PC-3 (cell line): Measurements from ENCODE around the gene HAND1. TPM values are rescaled to one million over a fixed set of nuclear protein-coding genes. Genes with fewer than 3 reads are reported as not detected.

Experiments
- ATAC-seq: fragments of 200-7000 bp; cut with Tn5 transposase; 2 replicates; pipeline ENCODE4 v1.9.1; 2020; ENCODE audit warnings: mild to moderate bottlenecking, moderate library complexity
- BruUV-seq: library from RNA; stranded (reverse); fragments of 400-500 nt; replicated peaks from 2 replicates; lab custom pipeline; 2021; lab: Mats Ljungman, UMichigan
- CTCF ChIA-PET: fragments of 300-600 bp; sonication (Branson Sonifier 250); formaldehyde crosslinking; loops from one replicate; lab custom pipeline; 2022; ENCODE audit warnings: antibody characterized with exemption; lab: Charles Lee
- POLR2A ChIA-PET: fragments of 300-600 bp; sonication (Branson Sonifier 250); formaldehyde crosslinking; loops from one replicate; lab custom pipeline; 2022; ENCODE audit warnings: antibody characterized with exemption; ENCODE audit not compliant: unreplicated experiment; lab: Charles Lee
- DNase-seq: peaks from one replicate; pipeline ENCODE4 v3.0.0-alpha.2; 2015
- H2AFZ ChIP-seq: fragments of 300-600 bp; sonication (generic); 2 replicates; pipeline ENCODE4 v1.6.0; 2016; ENCODE audit warnings: antibody characterized with exemption, low read length
- H3F3A ChIP-seq: fragments of 300-600 bp; sonication (generic); one replicate; pipeline ENCODE4 v1.6.0; 2017; ENCODE audit warnings: antibody characterized with exemption, low read length, control low read depth, mild to moderate bottlenecking; ENCODE audit not compliant: unreplicated experiment
- H3K27ac ChIP-seq: fragments of 300-600 bp; sonication (generic); 2 replicates; pipeline ENCODE4 v1.5.1; 2016; ENCODE audit warnings: mild to moderate bottlenecking, low read length
- H3K27me3 ChIP-seq: fragments of 300-600 bp; sonication (generic); 2 replicates; pipeline ENCODE4 v1.6.1; 2016; ENCODE audit warnings: low read length, mixed read lengths
- H3K36me3 ChIP-seq: fragments of 300-600 bp; sonication (generic); 2 replicates; pipeline ENCODE4 v1.6.1; 2016; ENCODE audit warnings: low read depth, mixed run types, low read length, mixed read lengths
- H3K4me1 ChIP-seq: fragments of 300-600 bp; sonication (generic); 2 replicates; pipeline ENCODE4 v1.5.1; 2016; ENCODE audit warnings: low read length; ENCODE audit not compliant: insufficient read depth
- H3K4me2 ChIP-seq: fragments of 300-600 bp; sonication (generic); 2 replicates; pipeline ENCODE4 v1.6.0; 2016; ENCODE audit warnings: low read length
- H3K4me3 ChIP-seq: fragments of 300-600 bp; sonication (generic); 2 replicates; pipeline ENCODE4 v1.5.1; 2016; ENCODE audit warnings: mild to moderate bottlenecking, low read length, mixed read lengths
- H3K79me2 ChIP-seq: fragments of 300-600 bp; sonication (generic); 2 replicates; pipeline ENCODE4 v1.6.1; 2017; ENCODE audit warnings: low read length, mixed read lengths
- H3K9ac ChIP-seq: fragments of 300-600 bp; sonication (generic); 2 replicates; pipeline ENCODE4 v1.6.0; 2016; ENCODE audit warnings: mild to moderate bottlenecking, low read length
- H3K9me2 ChIP-seq: fragments of 300-600 bp; sonication (generic); replicated peaks from 2 replicates; pipeline ENCODE4 v1.6.1; 2016; ENCODE audit warnings: mixed run types, low read length, mixed read lengths
- H3K9me3 ChIP-seq: fragments of 300-600 bp; sonication (generic); 2 replicates; pipeline ENCODE4 v1.6.1; 2016; ENCODE audit warnings: low read length, mixed read lengths
- H4K20me1 ChIP-seq: fragments of 300-600 bp; sonication (generic); 2 replicates; pipeline ENCODE4 v1.6.1; 2016; ENCODE audit warnings: low read length, mixed read lengths
- CTCF ChIP-seq: fragments of 300-600 bp; sonication (generic); conservative IDR thresholded peaks from 2 replicates; pipeline ENCODE4 v1.5.1; 2017; ENCODE audit warnings: antibody characterized with exemption, low read depth, mild to moderate bottlenecking, low read length
- EZH2 ChIP-seq: fragments of 300-600 bp; sonication (generic); IDR thresholded peaks from one replicate; pipeline ENCODE4 v1.6.1; 2017; ENCODE audit warnings: antibody characterized with exemption, mild to moderate bottlenecking, low read length; ENCODE audit not compliant: unreplicated experiment
- EZH2phosphoT487 ChIP-seq: fragments of 300-600 bp; sonication (generic); IDR thresholded peaks from 2 replicates; pipeline ENCODE4 v1.6.1; 2018; ENCODE audit warnings: mild to moderate bottlenecking, antibody characterized with exemption, low read length, borderline replicate concordance
- intact Hi-C: fragments of 100-400 bp; cut with micrococcal nuclease; formaldehyde crosslinking; loops from 2 replicates; pipeline ENCODE4 v1.9.0; 2023
- total RNA-seq: library from RNA; depleted of rRNA; stranded (reverse); fragments of >200 nt; gene quantifications from 2 replicates; pipeline ENCODE4 v1.2.3, GENCODE V29; 2014

Gene HAND1
- total RNA-seq, 1 experiment from 2014 or later = not detected

GRCh38 chr5:154473581-154474283 lies 4.3 kb downstream of the HAND1 start:
- Histone ChIP-seq H3K4me2 (no peak overlapping the region), H3K9me3 (no peaks in the 10 kb centered on the region), H2AFZ (no peak overlapping the region), H3K79me2 (no peaks in the 10 kb centered on the region), H3F3A (no peaks in the 10 kb centered on the region), H3K27me3 (peaks cover 76% of the 10 kb centered on the region), H3K27ac (no peak overlapping the region), H4K20me1 (no peaks in the 10 kb centered on the region), H3K4me1 (no peaks in the 10 kb centered on the region), H3K36me3 (no peaks in the 10 kb centered on the region), H3K9ac (no peak overlapping the region), H3K9me2 (no peaks in the 10 kb centered on the region), H3K4me3 (no peak overlapping the region)
- POLR2A ChIA-PET = no interaction called here
- no peak for TF ChIP-seq CTCF
- TF ChIP-seq EZH2phosphoT487 = no peak
- TF ChIP-seq EZH2 = no peak
- DNase-seq (no peak), ATAC-seq (no peak)
- CTCF ChIA-PET = no interaction called here
- intact Hi-C loops = no loop called here
- BruUV-seq = no TSS peak

DNA sequence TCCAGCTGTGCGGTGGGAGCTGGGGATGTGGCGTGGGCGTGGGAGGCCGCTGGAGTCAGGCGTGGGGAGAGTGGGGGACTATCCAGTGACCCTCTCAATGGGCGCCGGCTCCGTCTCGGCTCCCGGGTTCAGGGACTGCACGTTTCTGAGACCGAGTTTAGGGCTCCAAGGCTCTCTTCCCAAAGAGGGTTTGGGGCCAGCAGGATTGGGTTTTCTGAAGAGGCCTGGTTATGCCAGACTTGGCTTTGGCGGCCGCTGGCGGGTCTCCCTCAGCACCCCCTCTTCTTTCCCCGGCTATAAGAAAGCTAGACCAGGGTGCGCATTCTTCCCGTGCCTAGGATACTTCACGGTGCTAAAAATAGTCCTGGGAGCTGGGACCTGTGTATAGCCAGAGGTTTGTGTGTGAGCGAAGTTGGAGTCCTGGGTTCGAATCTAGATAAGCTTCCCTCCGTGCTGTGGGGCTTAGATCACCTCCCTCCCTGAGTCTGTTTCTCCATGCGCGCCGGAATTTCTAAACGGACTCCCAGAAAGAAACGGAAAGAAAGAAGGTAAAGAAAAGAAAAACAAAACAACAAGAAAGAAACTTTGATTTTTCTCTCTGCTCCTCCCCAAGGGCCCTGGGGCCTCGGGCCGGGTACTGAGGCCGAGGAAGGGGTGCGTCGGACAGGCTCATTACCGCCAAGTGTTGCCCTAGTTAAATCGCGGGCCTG lies 5.0 kb downstream of the HAND1 start:
- no peaks in the 10 kb centered on the region for H3F3A ChIP-seq
- POLR2A ChIA-PET = no interaction called here
- H3K9ac ChIP-seq = no peak overlapping the region

More for the DNA sequence above, 5.0 kb downstream of the HAND1 start:
- H3K36me3 ChIP-seq = no peaks in the 10 kb centered on the region
- H3K4me3 ChIP-seq = no peak overlapping the region
- peaks cover 75% of the 10 kb centered on the region for H3K27me3 ChIP-seq
- H3K4me2 ChIP-seq = no peak overlapping the region
- no peaks in the 10 kb centered on the region for H4K20me1 ChIP-seq
- no peaks in the 10 kb centered on the region for H3K4me1 ChIP-seq
- no peak overlapping the region for H3K27ac ChIP-seq
- H3K9me3 ChIP-seq = no peaks in the 10 kb centered on the region
- no TSS peak for BruUV-seq
- ATAC-seq = no peak
- H3K79me2 ChIP-seq = no peaks in the 10 kb centered on the region
- TF ChIP-seq EZH2 (peak; percentile 56), CTCF (no peak)
- intact Hi-C loops = no loop called here
- DNase-seq = no peak
- H3K9me2 ChIP-seq = no peaks in the 10 kb centered on the region
- no peak overlapping the region for H2AFZ ChIP-seq
- CTCF ChIA-PET = no interaction called here
